ENCODE results near the gene NCAM1.

The NCAM1 gene

DNA sequence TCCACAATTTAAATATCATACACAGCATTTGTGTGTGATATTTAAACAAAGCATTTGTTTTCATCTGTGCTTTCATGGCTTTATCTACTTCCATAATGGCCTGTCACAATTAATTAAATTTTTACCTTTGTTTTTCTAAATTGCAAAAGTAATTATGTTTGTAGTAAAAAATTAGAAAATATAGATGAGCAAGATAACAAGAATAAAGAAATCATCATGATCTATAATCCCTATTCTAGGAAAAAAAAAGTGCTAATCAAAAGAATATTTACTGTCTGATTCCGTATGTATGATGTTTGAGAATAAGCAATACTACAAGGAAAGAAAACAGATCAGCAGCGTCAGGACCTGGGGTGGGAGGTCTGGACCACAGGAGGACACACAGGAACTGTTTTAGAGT is 149.9 kb downstream of the NCAM1 start:
- Histone ChIP-seq H2BK15ac (replicated peaks; ENCODE audit: low read depth) (no peak overlapping the region), H3K4me2 (ENCODE audit: low read length) (no peak overlapping the region), H3K79me1 (ENCODE audit: low read length) (no peaks in the 10 kb centered on the region), H3K27me3 (ENCODE audit: insufficient read depth, low read length, poor library complexity) (no peaks in the 10 kb centered on the region), H3K4me3 (ENCODE audit: low read length) (no peak overlapping the region), H3K9ac (ENCODE audit: low read length) (no peak overlapping the region), H2BK5ac (ENCODE audit: low read length) (no peak overlapping the region), H4K5ac (ENCODE audit: low read length) (no peak overlapping the region), H3K4ac (ENCODE audit: low read depth, low read length) (no peak overlapping the region), H3K56ac (ENCODE audit: low read length) (no peak overlapping the region), H3K36me3 (ENCODE audit: control insufficient read depth, insufficient read depth, low read length) (no peaks in the 10 kb centered on the region), H2AK5ac (ENCODE audit: low read length) (no peak overlapping the region), H3K23ac (ENCODE audit: low read length) (no peak overlapping the region), H2BK120ac (ENCODE audit: low read depth, low read length) (no peak overlapping the region), H4K8ac (ENCODE audit: low read depth, low read length) (no peak overlapping the region), H3K27ac (ENCODE audit: low read depth, low read length) (no peak overlapping the region), H3K4me1 (ENCODE audit: control insufficient read depth, low read depth, low read length) (no peaks in the 10 kb centered on the region), H3K18ac (ENCODE audit: low read length) (no peak overlapping the region), H3K79me2 (ENCODE audit: control insufficient read depth, insufficient read depth, low read length) (no peaks in the 10 kb centered on the region)
- WGBS (ENCODE audit: extremely low coverage, insufficient coverage, low lambda C conversion rate) = no CpG with 5 or more reads among the region's 2 CpGs
- no peak for DNase-seq

DNA sequence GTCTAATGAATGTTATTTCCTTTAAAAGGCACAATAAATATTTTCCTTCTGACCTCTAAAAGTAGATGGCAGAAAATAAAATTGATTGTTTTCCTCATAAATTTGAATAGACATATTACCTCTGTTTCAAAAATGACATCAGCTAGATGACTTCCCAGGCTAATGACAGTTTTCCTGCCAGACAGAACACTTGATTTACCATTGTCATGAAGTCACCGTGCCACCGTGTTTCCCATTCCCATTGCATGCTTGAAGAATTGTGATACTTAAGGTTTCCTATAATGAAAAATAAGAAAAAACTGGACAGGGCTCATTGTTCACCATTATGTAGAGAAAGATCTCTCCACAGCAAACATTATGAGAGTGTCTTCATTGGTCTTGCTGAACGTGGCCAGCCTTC is 151.1 kb downstream of the NCAM1 start:
- Histone ChIP-seq H3K4me2 (ENCODE audit: low read length) (no peak overlapping the region), H3K36me3 (ENCODE audit: control insufficient read depth, insufficient read depth, low read length) (no peaks in the 10 kb centered on the region), H3K4me1 (ENCODE audit: control insufficient read depth, low read depth, low read length) (no peaks in the 10 kb centered on the region), H2BK5ac (ENCODE audit: low read length) (no peak overlapping the region), H3K18ac (ENCODE audit: low read length) (no peak overlapping the region), H3K23ac (ENCODE audit: low read length) (no peak overlapping the region), H3K4ac (ENCODE audit: low read depth, low read length) (no peak overlapping the region), H2AK5ac (ENCODE audit: low read length) (no peak overlapping the region), H3K27me3 (ENCODE audit: insufficient read depth, low read length, poor library complexity) (no peaks in the 10 kb centered on the region), H3K4me3 (ENCODE audit: low read length) (no peak overlapping the region), H4K8ac (ENCODE audit: low read depth, low read length) (no peak overlapping the region), H3K9ac (ENCODE audit: low read length) (no peak overlapping the region), H3K79me1 (ENCODE audit: low read length) (no peaks in the 10 kb centered on the region), H4K5ac (ENCODE audit: low read length) (no peak overlapping the region), H2BK15ac (replicated peaks; ENCODE audit: low read depth) (no peak overlapping the region), H3K56ac (ENCODE audit: low read length) (no peak overlapping the region), H2BK120ac (ENCODE audit: low read depth, low read length) (no peak overlapping the region), H3K27ac (ENCODE audit: low read depth, low read length) (no peak overlapping the region), H3K79me2 (ENCODE audit: control insufficient read depth, insufficient read depth, low read length) (no peaks in the 10 kb centered on the region)
- WGBS (ENCODE audit: extremely low coverage, insufficient coverage, low lambda C conversion rate) = no CpG with 5 or more reads among the region's 3 CpGs
- DNase-seq = no peak

DNA sequence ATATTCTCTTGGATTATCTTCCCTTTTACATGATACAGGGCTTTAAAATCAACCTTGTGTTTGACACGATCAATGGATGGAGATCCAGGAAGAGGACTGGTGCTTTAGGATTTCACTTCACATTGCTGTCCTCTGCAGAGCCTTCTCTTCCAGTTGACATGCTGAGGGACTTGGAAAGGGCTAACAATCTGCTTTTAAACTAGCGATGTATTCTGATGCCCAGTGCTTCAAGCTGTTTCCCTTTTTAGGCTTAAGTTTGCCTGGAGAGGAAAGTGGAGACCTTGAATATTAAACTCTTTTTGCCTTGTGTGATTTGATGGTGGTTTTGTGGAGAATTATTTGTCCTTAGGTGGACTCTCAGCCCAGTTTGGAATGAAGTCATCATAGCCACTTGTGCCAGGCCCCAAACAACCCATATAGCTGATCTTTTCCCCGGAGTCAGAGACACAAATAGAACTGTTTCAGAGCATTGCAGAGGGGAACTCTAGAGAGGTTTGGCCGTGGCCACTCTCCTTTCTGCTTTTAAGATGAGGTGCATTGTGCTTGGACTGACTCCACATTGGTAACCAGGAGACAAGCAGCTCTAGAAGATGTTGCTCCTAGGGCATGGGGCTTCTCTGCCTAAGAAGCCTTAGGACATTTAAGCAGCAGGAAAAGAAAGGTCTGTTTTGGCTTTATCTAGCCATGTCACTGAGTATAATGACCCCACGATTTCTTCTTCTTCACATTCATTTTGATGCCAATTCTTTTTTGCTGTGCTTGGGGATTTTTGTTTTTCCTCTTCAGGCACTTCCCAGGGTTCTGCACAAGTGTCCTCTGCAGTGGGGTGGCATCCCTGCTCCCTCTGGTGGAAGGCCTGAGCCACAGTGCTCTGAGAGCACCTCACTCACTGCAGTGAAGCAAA is 152.8 kb downstream of the NCAM1 start:
- no peak overlapping the region for H4K8ac ChIP-seq (ENCODE audit: low read depth, low read length)
- no peak overlapping the region for H3K23ac ChIP-seq (ENCODE audit: low read length)
- DNase-seq = peak; percentile 63
- no peak overlapping the region for H3K4me3 ChIP-seq (ENCODE audit: low read length)
- H3K27me3 ChIP-seq (ENCODE audit: insufficient read depth, low read length, poor library complexity) = no peaks in the 10 kb centered on the region
- H3K56ac ChIP-seq (ENCODE audit: low read length) = no peak overlapping the region
- no peak overlapping the region for H3K9ac ChIP-seq (ENCODE audit: low read length)
- no peak overlapping the region for H3K4ac ChIP-seq (ENCODE audit: low read depth, low read length)
- no peak overlapping the region for H3K27ac ChIP-seq (ENCODE audit: low read depth, low read length)
- no peak overlapping the region for H2BK15ac ChIP-seq (replicated peaks; ENCODE audit: low read depth)
- no peak overlapping the region for H3K18ac ChIP-seq (ENCODE audit: low read length)
- no peaks in the 10 kb centered on the region for H3K79me2 ChIP-seq (ENCODE audit: control insufficient read depth, insufficient read depth, low read length)
- H3K4me1 ChIP-seq (ENCODE audit: control insufficient read depth, low read depth, low read length) = no peaks in the 10 kb centered on the region
- WGBS (ENCODE audit: extremely low coverage, insufficient coverage, low lambda C conversion rate) = no CpG with 5 or more reads among the region's 5 CpGs
- H4K5ac ChIP-seq (ENCODE audit: low read length) = no peak overlapping the region
- H3K4me2 ChIP-seq (ENCODE audit: low read length) = no peak overlapping the region
- H3K79me1 ChIP-seq (ENCODE audit: low read length) = no peaks in the 10 kb centered on the region
- H3K36me3 ChIP-seq (ENCODE audit: control insufficient read depth, insufficient read depth, low read length) = no peaks in the 10 kb centered on the region
- no peak overlapping the region for H2BK5ac ChIP-seq (ENCODE audit: low read length)
- H2AK5ac ChIP-seq (ENCODE audit: low read length) = no peak overlapping the region
- no peak overlapping the region for H2BK120ac ChIP-seq (ENCODE audit: low read depth, low read length)

DNA sequence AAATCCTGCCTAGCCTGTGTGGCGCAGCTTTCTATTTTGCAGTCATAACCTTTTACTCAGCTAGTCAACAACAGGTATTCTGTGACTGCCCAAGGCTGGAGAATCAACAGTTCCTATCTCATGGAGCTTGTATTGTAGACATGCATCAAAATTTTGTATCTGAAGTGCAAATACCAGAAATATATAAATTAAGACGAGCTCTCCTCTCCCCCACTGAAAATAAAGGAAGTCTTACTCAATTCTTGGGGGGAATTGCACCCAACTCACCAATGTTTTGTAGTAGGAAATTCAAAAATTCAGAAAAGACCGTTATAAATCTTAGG is 153.4 kb downstream of the NCAM1 start:
- Histone ChIP-seq H3K23ac (ENCODE audit: low read length) (no peak overlapping the region), H2AK5ac (ENCODE audit: low read length) (no peak overlapping the region), H3K4me2 (ENCODE audit: low read length) (no peak overlapping the region), H3K27ac (ENCODE audit: low read depth, low read length) (no peak overlapping the region), H2BK5ac (ENCODE audit: low read length) (no peak overlapping the region), H3K18ac (ENCODE audit: low read length) (no peak overlapping the region), H2BK15ac (replicated peaks; ENCODE audit: low read depth) (no peak overlapping the region), H3K9ac (ENCODE audit: low read length) (no peak overlapping the region), H3K27me3 (ENCODE audit: insufficient read depth, low read length, poor library complexity) (no peaks in the 10 kb centered on the region), H4K5ac (ENCODE audit: low read length) (no peak overlapping the region), H3K36me3 (ENCODE audit: control insufficient read depth, insufficient read depth, low read length) (no peaks in the 10 kb centered on the region), H3K4me1 (ENCODE audit: control insufficient read depth, low read depth, low read length) (peaks cover 2% of the 10 kb centered on the region), H3K56ac (ENCODE audit: low read length) (no peak overlapping the region), H3K4me3 (ENCODE audit: low read length) (no peak overlapping the region), H3K79me1 (ENCODE audit: low read length) (no peaks in the 10 kb centered on the region), H4K8ac (ENCODE audit: low read depth, low read length) (no peak overlapping the region), H3K4ac (ENCODE audit: low read depth, low read length) (no peak overlapping the region), H3K79me2 (ENCODE audit: control insufficient read depth, insufficient read depth, low read length) (no peaks in the 10 kb centered on the region), H2BK120ac (ENCODE audit: low read depth, low read length) (no peak overlapping the region)
- WGBS (ENCODE audit: extremely low coverage, insufficient coverage, low lambda C conversion rate) = no CpG with 5 or more reads among the region's 3 CpGs
- DNase-seq = no peak

DNA sequence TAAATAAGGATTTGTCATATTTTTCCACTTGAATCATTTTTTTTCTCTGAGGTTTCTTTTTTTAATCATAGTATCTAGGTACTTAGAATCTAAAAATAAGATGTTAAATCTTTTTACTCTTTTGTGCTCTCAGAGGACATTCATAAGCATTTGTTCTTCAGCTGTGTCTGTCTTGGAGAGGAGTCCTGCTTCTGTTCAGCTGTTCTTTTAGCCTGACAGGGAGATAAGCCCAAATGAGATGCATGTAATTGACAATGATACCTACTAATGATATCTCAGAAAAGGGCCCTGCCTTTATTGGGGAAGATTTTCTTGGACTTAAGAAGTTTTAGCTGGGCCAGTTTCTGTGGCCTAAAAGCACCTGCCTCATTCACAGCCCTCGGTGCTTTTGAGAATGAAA is 156.9 kb downstream of the NCAM1 start:
- WGBS (ENCODE audit: extremely low coverage, insufficient coverage, low lambda C conversion rate) = no CpG with 5 or more reads among the region's 1 CpG

DNA sequence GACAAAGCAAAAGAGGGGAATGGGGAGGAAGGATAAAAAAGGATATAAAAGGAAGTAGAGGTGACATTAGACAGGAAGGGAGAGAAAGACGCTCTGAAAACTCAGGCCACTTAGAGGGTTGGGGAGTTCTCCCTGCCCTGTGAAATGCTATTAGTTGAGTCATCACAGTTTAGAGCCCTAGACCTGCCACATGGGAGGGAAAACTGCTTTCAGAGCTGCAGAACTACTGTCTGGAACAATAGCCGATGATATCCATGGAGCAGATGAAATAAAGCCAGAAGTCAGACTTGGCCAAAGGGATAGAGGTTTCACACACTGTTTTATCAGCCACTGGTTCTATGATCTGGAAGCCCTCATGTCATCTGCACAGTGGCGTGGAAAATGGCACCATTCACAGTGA is 157.9 kb downstream of the NCAM1 start:
- Histone ChIP-seq H3K27me3 (ENCODE audit: insufficient read depth, low read length, poor library complexity) (no peaks in the 10 kb centered on the region), H3K79me2 (ENCODE audit: control insufficient read depth, insufficient read depth, low read length) (no peaks in the 10 kb centered on the region), H2BK15ac (replicated peaks; ENCODE audit: low read depth) (no peak overlapping the region), H2BK5ac (ENCODE audit: low read length) (no peak overlapping the region), H3K36me3 (ENCODE audit: control insufficient read depth, insufficient read depth, low read length) (no peaks in the 10 kb centered on the region), H4K8ac (ENCODE audit: low read depth, low read length) (no peak overlapping the region), H3K9ac (ENCODE audit: low read length) (no peak overlapping the region), H3K23ac (ENCODE audit: low read length) (no peak overlapping the region), H3K4me2 (ENCODE audit: low read length) (no peak overlapping the region), H3K56ac (ENCODE audit: low read length) (no peak overlapping the region), H3K4ac (ENCODE audit: low read depth, low read length) (no peak overlapping the region), H2BK120ac (ENCODE audit: low read depth, low read length) (no peak overlapping the region), H3K18ac (ENCODE audit: low read length) (peak overlapping the region; percentile 72), H3K79me1 (ENCODE audit: low read length) (no peaks in the 10 kb centered on the region), H3K4me3 (ENCODE audit: low read length) (no peak overlapping the region), H4K5ac (ENCODE audit: low read length) (no peak overlapping the region), H3K27ac (ENCODE audit: low read depth, low read length) (no peak overlapping the region), H2AK5ac (ENCODE audit: low read length) (no peak overlapping the region), H3K4me1 (ENCODE audit: control insufficient read depth, low read depth, low read length) (peaks cover 6% of the 10 kb centered on the region)
- no CpG with 5 or more reads among the region's 3 CpGs for WGBS (ENCODE audit: extremely low coverage, insufficient coverage, low lambda C conversion rate)
- peak; percentile 42 for DNase-seq

More for the DNA sequence above, 156.9 kb downstream of the NCAM1 start:
- Histone ChIP-seq H3K79me1 (ENCODE audit: low read length) (no peaks in the 10 kb centered on the region), H2BK15ac (replicated peaks; ENCODE audit: low read depth) (no peak overlapping the region), H3K4me2 (ENCODE audit: low read length) (no peak overlapping the region), H3K18ac (ENCODE audit: low read length) (peak overlapping the region; percentile 80), H3K9ac (ENCODE audit: low read length) (no peak overlapping the region), H2BK120ac (ENCODE audit: low read depth, low read length) (no peak overlapping the region), H4K5ac (ENCODE audit: low read length) (no peak overlapping the region), H3K36me3 (ENCODE audit: control insufficient read depth, insufficient read depth, low read length) (no peaks in the 10 kb centered on the region), H3K4ac (ENCODE audit: low read depth, low read length) (peak overlapping the region; percentile 31), H3K4me1 (ENCODE audit: control insufficient read depth, low read depth, low read length) (peaks cover 6% of the 10 kb centered on the region), H3K27ac (ENCODE audit: low read depth, low read length) (no peak overlapping the region), H3K23ac (ENCODE audit: low read length) (no peak overlapping the region), H3K56ac (ENCODE audit: low read length) (no peak overlapping the region), H3K4me3 (ENCODE audit: low read length) (no peak overlapping the region), H3K27me3 (ENCODE audit: insufficient read depth, low read length, poor library complexity) (no peaks in the 10 kb centered on the region), H2AK5ac (ENCODE audit: low read length) (no peak overlapping the region), H3K79me2 (ENCODE audit: control insufficient read depth, insufficient read depth, low read length) (no peaks in the 10 kb centered on the region), H4K8ac (ENCODE audit: low read depth, low read length) (no peak overlapping the region), H2BK5ac (ENCODE audit: low read length) (no peak overlapping the region)
- DNase-seq = no peak

Measured in mesendoderm (in vitro differentiated cells).